Activated CD4-positive, CD25-positive, alpha-beta regulatory T cell treated with anti-CD3 and anti-CD28 coated beads, Interleukin-2, amount 50 U/mL, for 16 hours (primary cell): ENCODE measurements around the gene BRCA2.

Source experiments
- DNase-seq: peaks from one replicate; pipeline ENCODE4 v3.0.0-alpha.2; 2020; ENCODE audit warnings: low read depth, low spot score

Gene BRCA2

DNA sequence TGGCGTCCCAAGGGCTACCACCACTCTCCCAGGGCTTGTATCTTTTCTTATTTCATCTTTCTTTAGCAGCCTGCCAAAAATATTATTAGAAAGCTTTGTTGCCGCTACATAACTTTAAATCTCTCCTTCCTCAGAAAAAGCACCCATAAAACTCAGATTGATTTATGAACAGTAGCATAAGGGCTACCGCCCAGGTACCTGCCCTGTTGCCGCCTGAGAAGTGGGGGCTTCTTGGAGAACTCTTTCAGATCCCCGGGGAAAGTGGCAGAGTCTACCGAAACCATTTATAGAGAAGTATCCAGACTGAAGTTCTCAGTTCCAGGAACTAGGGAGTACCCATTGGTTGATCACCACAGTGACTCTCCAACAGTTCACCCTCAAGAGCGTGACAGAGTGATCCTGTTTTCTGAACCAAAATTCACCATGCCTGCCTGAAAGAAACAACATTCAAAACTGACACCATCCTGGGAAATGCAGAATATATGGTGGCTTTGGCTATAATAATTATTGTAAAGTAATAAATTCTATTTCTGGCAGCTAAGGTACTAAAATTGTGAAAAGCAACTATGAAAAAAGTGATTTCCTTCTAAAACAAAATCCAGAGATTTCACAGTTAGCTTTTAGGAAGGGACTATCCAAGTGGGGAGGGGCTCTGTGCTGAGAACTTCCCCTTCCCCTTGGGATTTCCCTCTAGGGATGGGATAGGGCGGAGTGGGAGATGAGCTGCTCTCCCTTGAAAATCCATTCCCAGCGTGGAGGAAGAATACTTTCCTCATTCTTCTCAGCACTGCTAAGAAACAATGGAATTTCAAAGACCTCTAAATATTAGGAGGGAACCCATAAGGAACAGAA, 113.5 kb downstream of the BRCA2 start:
- DNase-seq: no peak

- DNase-seq: no peak
Measured at GRCh38 chr13:32429433-32429909, 114.2 kb downstream of the BRCA2 start.

- DNase-seq: no peak
Measured at GRCh38 chr13:32430018-32430747, 114.9 kb downstream of the BRCA2 start.

GRCh38 chr13:32431361-32431760, 116.1 kb downstream of the BRCA2 start:
- no peak for DNase-seq

GRCh38 chr13:32432856-32433255, 117.5 kb downstream of the BRCA2 start:
- DNase-seq: no peak

GRCh38 chr13:32438871-32439270, 123.6 kb downstream of the BRCA2 start:
- DNase-seq: no peak

GRCh38 chr13:32443111-32443510, 127.8 kb downstream of the BRCA2 start:
- DNase-seq: no peak

GRCh38 chr13:32445461-32445860, 130.2 kb downstream of the BRCA2 start:
- DNase-seq: no peak

- DNase-seq: no peak
Measured at GRCh38 chr13:32446220-32446619, 130.9 kb downstream of the BRCA2 start.

GRCh38 chr13:32446773-32447465, 131.6 kb downstream of the BRCA2 start:
- DNase-seq: no peak

DNA sequence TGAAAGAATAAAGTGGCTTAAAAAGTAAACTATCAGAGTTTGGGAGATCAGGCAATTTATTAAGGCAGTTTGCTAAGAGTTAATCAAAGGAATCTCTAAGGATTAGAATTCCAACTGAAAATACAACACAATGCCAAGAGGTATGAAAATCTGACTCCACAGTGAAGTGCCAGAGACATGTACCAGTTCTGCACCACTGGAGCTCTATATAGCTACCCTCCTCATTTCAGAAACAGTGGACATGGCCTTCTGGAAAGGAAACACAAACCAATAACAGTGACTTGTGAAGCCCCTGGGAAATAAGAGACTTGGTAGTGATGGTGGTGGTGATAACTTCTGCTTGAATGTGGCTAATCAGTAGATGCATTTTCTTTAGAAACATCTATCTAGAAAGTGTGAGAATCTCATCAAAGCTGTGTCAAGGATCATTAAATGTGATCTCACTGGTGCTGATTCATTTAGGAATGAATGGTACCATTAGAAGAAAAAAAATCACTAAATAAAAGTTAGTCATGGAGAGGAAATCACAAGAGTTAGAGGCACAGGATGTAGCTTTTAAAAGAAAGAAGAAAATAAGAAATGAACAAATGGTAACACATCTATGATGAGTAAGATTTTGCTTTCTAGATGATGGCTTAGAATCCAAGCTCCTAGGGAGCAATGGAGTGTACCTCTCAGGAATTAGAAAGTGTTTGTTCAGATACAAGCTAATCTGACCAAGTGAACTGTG, 132.8 kb downstream of the BRCA2 start:
- no peak for DNase-seq

GRCh38 chr13:32448972-32449371, 133.7 kb downstream of the BRCA2 start:
- no peak for DNase-seq
